HG02798 (cell line): ENCODE results near the gene KIF26B.
"Not testable (repeated sequence)": the region's sequence is repeated elsewhere in the genome, so short reads cannot be mapped to it uniquely, and the experiment has no call there.

ENCODE experiments used
- ATAC-seq: cut with Tn5 transposase; IDR thresholded peaks from one replicate; pipeline ENCODE4 v1.9.1; 2021; ENCODE audit warnings: mild to moderate bottlenecking; ENCODE audit not compliant: unreplicated experiment, poor library complexity

The KIF26B gene

DNA sequence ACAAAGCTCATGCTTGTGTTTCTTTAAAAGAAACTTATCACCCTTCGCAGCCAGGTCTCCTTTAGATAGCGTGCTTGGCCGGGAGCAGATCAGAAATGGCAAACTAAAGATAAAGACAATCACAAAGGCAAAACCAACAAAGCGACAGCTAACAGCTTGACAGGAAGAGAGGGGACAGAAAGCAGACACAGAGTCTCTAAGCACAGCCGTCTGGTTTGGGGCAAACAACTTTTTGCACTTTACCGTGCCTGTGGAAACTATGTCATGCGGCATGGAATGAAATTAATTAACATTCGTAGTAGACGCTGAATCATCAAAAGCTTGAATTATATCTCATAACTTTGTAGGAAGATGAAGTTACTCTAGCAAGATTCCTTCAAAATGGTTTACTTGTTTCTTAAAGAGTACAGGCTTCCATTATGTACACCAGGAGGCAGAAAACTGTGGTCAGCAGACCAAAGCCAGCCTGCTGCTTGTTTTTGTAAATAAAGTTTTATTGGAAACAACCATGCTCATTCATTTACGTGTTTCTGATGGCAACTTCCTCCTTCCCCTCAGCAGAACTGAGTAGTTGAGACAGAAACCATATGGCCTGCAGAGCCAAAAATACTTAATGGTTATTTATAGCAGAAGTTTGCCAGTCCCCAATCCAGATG lies 183.2 kb downstream of the KIF26B start:
- no peak for ATAC-seq

DNA sequence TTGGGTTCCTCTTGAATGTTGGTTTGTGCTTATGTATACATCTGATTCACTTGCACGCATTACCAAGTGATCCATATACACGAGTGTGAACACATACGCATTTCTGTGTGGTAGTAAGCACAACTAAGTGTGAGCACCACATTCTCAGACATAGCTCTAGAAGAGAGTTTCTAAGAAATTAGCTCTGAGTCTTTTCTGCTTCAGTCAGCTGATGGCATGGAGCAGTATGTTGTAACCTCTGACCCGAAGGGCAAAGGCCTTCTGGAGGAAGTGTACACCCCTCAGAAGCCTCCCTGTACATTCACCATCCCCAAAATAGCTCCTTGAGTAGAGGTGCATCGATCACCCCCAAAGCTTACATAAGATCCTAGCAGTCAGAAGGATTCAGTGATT lies 183.7 kb downstream of the KIF26B start:
- no peak for ATAC-seq

DNA sequence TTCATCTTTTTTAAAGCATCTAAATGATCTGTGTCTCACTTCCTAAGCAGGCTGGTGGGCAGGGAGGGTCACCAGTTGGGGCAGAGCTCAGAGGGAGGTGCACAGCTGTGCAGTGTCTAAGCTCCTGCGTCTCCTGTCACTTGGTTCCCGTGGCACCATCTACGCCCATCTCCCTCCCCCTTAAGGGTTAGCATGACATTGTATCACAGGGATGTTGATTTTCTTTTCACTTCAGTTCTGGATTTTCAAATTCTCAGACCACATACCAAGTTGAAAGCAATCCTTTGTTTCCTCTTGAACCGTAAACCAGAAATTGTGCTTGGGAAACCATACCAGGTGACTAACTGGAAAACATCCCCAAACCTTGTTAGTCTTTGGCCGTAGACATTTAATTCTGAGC lies 187.0 kb downstream of the KIF26B start:
- ATAC-seq = no peak

DNA sequence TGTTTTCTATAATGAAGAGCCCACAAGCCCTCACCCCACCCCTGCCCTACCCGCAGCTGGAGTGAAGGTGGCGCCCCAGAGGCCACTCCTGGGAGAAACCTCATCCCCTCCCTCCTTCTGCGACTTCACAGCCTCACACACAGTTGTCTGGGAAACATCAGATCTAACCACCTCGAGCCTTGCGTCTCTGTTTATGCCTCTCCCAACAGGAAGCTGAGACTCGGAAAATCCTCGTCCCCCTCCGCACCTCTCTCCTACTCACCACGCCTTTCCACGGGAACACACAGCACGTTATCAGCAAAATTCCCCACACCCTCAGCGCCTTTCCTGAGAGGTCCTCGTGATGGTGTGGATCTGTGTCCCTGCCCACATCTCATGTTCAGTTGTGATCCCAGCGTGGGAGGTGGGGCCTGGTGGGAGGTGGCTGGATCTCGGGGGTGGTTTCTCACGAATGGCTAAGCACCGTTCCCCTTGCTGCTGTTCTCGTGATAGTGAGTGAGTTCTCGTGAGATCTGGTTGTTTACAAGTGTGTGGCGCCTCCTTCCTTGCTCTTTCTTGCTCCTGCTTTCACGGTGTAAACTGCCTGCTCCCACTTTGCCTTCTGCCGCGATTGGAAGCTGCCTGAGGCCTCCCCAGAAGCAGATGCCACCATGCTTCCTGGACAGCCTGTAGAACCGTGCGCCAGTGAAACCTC lies 190.6 kb downstream of the KIF26B start:
- no peak for ATAC-seq

DNA sequence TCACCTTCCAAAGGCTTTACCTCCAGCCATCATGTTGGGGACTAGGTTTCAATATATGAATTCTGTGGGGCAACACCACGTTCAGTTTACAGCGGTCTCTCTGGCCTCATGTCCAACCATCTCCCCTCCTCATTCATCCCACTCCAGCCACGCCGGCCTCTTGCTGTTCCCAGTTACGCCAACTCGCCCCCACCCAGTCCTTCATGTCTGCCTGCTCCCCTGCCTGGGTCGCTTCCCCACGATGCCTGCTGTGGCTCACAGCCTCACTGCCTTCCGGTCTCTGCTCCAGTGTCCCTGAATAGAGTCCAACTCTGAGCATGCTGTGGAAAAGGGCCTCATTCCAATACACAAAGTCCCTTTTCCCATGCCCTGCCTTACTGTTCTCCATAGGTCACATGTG lies 193.8 kb downstream of the KIF26B start:
- ATAC-seq = no peak

DNA sequence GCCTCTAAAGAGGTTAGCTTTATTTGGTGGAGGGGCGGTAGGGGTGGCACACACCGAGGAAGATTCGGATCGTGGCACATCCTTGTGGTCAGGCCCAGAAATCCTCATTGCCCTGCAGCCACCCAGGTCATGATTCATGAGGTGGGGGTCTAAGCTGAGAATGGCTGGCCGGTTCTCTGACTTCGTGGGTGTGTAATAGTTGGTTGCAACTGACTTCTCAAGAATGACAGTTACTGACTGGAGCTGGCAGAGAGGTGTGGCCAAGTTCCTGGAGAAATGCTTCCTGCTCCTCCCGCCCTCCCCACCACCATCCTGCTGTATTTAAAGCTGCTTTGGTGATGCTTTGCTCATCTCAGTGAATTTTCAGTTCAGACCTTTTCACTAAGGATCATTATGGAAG lies 198.6 kb downstream of the KIF26B start:
- ATAC-seq = no peak

DNA sequence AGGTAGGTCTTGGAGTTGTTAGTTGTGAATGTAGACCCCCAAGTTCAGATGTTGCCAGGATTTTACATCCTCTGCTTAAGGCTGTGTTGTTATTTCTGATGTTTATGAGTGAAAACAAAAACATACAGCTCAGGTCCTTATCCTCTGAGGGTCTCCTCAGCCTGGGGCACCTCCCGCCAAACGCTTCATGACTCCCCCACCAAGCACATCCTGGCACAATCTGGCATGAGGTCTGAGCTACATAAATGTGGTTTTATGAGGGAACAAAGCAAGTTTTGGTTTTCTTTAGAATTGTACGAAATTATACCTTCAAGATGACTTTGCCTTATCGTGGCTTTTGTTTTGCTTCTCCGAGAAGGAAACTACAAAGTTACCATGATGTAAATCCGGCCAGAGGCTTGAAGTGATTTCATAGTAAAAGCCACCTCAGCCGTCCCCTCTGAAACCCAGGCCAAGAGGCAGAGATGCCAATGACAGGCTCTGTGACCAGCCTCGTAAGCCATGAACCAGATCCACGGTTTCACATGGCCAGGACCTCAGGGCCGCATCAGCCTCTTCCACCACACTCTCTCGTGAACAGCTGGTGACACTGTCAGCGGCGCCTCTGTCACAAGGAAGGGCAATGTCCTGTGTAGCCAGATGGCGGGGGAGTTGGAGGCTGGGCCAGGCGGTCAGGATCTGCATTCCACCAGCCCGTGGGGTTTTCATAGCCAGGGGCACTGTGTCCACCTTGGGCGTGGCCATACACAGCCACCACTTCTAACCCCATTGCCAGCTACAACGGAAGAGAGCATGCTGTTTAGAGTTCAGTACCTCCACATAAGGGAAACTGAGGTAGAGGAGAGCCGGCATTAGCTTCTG lies 199.4 kb downstream of the KIF26B start:
- no peak for ATAC-seq

DNA sequence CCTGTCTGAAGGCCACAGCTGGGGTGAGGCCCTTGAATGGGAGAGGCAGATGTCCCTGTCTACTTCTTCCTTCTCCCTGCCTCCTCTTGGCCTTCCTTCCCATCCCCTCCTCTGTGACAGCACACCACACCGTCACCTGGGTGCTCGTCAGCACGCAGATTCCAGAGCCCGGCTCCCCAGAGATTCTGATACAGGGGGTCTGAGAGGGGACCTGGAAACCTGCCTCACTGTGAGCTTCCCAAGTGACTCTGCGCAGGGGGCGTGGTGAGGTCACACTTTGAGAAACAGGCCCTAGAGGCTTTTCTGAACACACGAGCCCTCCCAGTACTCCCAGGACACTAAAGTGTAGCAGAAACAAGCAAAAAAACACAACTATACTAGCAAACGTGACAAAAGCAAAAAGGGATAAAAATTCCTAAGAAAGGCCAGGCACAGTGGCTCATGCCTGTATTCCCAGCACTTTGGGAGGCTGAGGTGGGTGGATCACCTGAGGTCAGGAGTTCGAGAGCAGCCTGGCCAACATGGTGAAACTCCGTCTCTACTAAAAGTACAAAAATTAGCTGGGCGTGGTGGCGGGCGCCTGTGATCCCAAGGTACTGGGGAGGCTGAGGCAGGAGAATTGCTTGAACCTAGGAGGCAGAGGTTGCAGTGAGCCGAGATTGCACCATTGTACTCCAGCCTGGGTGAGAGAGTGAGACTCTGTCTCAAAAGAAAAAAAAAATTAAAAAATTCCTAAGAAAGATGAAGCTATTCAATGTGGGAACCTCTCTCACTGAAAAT lies 201.3 kb downstream of the KIF26B start:
- ATAC-seq = not testable (repeated sequence)

DNA sequence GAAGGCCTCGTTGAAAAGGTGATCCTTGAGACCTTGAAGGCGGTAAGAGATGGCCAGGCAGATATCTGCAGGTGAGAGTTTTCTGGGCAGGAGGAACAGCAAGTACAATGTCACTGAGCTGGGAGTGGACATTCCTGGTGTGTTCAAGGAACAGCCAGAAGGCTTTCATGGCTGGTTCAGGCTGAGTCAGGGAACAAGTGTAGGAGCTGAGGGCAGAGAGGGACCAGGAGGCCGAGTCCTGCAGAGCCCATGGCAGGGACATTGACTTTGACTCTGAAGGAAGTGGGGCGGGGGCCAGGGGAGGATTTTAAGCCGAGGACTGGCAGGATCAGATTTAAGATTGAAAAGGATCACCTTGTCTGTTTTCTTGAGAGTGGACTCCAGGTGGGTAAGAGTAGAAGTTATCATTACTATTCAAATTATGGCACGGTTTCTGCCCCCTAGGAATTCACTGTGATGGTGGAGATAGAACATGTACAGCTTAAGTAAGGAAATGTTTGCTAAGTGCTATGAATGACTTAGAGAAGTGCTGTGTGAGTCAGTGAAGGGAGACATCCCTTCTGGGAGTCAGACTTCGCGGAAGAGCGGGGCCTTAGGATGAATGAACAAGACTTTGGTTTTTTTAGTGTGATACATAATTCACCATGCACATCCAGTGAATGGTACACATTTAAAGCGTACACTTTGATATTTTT lies 202.3 kb downstream of the KIF26B start:
- ATAC-seq = no peak

DNA sequence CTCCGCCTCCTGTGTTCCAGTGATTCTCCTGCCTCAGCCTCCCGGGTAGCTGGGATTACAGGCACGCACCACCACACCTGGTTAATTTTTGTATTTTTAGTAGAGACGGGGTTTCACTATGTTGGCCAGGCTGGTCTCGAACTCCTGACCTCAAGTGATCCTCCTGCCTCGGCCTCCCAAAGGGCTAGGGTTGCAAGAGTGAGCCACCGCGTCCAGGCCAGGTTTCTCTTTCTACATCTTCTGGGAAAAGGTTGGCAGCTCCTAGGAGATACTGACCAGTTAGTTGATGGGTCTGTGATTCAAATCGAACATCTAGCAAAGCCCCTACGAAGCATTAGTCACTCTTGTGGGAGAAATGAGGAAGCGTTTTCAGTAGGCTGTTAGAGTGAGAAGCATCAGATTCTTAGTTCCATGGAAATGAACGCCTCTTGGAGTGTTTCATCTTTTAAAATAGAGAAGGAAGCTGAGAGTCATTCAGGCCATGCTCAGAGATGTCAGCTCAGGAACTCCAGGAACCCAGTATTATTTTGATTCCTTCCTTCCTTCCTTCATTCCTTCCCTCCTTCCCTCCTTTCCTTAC lies 204.4 kb downstream of the KIF26B start:
- ATAC-seq = not testable (repeated sequence)

DNA sequence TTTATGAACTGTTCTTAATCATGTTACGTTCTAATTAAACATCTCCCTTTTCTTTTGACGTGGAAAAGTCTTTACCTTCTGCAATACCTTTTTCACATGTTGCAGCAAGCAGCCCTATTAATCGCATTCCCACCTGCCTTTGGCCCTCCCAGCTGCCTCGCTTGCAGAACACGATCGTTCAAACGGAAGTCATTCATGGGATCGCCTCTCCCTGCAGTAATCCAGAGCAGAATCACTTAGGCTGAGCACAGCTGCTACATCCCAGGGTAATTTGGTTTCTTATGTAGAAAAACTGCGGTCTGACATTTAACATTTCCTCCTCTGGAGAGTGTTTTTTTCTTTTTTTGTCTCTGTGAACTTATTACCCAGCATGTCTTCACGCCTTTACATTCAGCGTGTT lies 206.3 kb downstream of the KIF26B start:
- ATAC-seq = no peak

DNA sequence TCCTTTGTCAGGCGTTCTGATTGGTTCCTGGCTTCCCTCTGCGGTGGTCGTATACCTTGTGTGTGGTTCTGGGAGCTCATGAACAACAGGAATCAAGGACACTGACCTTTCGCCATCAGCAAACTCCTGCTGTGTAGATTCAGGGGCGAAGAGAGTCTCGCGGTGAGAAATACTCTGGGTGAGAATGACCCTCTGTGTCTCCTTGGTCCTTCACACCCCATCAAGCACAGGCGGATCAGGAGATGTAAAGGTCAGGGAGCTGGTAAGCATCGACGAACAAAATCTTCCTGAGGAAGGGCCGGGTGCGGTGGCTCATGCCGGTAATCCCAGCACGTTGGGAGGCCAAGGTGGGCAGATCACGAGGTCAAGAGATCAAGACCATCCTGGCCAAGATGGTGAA lies 207.2 kb downstream of the KIF26B start:
- ATAC-seq = no peak

DNA sequence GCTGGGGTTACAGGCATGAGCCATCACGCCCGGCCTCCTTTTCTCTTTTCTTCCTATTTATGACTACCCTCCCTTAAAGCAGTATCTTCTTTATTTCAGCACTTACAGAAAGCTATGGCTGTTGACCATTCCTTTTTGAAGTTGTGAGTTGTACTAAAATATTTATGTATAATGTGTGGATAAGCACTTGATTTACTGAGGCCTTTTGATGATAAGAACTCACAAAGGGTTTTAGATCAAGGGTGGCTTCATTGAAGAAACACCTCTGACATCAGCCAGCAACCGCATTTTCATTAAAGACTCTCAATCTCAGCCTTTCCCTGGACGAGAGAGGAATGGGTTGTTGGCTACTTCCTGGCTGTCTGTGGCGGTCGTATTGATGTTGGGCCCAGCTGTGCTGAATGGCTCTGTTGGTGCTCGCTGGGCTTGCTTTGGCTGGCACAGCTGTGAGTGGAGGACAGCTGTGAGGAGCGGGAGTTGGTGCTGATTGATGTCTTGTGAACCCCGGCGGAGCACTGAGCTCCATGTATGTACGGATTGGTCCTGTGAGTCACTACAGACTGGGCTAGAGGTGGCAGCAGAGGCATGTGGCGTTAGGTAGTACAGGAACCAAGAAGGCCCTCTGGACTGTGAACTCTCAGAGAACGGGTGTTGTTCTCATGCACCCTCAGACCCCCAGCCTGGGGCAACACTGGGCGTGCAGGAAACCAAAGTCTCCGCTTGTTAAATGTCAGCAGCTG lies 208.8 kb downstream of the KIF26B start:
- no peak for ATAC-seq

DNA sequence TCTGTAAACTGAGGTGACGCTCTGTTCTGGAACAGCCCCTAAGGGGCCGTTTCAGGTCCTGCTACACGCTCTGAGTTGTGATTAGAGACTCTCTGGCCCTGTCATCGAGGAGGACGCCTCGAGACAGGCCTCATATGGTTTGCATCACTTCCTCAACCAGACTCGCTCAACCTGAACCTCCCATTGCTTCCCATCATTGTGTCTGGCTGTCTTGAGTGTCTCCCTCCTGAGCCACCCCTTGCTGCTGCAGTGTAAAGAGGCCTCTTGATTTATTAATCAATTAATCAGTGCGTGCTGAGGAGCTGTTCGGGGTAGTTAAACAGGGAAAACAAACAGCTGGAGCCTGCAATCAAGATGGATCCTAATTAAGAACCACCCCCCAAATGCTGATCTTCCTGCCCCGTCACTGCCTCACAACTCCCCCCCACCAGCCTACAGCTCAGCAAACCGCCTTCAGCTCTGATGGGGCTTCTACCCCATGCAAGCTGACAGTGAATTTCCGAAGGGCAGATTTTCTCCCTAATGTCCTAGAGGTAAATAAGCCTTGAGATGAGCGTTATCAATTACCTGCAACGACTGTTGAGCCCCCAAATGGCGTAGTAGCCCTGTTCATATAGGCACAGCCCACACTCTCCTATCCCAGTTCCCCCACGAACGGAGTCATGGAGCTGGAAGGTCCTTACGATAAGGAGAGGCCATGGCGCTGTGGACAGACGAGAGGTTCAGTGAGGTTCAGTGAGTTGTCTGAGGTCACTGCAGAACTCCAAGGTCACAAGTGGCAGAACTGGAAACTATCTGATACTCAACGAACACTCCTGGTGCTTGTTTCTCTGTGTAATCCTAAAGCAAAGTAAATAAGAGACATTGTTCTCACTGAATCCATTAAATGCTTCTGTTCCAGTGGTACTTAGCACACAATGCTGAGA lies 210.6 kb downstream of the KIF26B start:
- no peak for ATAC-seq

DNA sequence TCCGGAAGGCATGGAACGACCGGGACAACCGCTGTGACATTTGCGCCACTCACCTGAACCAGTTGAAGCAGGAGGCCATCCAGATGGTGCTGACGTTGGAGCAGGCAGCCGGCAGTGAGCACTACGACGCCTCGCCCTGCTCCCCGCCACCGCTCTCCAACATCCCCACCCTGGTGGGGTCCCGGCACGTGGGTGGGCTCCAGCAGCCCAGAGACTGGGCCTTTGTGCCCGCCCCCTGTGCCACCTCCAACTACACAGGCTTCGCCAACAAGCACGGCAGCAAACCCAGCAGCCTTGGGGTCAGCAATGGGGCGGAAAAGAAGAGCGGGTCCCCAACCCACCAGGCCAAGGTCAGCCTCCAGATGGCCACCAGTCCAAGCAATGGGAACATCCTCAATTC lies 212.1 kb downstream of the KIF26B start:
- ATAC-seq = no peak

DNA sequence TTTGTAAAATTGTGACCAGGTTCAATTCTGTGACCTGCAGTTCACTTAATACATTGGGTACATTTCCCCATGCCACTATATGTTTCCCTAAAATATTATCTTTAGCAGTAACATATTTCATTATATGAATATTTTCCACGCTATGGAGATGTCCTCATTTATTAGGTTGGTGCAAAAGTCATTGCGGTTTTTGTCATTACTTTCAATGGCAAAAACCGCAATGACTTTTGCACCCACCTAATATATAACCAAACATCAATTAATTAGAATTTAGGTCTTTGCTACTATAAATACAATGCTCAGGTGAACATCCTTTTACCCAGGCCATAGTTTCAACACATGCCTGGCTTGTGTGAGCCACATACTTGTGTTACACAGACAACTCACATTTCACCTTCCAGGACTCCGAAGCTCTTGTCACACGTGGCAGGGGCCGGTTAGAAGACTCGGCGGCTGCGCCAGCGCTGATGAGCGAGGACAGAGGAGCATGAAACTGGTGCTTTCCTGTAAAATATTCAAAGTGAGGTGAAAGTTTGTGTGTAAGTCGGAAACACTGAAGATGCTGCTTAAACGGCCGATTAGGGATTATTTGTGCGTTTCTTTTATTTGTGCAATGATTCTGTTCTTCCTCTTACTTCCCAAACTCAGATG lies 215.5 kb downstream of the KIF26B start:
- no peak for ATAC-seq

DNA sequence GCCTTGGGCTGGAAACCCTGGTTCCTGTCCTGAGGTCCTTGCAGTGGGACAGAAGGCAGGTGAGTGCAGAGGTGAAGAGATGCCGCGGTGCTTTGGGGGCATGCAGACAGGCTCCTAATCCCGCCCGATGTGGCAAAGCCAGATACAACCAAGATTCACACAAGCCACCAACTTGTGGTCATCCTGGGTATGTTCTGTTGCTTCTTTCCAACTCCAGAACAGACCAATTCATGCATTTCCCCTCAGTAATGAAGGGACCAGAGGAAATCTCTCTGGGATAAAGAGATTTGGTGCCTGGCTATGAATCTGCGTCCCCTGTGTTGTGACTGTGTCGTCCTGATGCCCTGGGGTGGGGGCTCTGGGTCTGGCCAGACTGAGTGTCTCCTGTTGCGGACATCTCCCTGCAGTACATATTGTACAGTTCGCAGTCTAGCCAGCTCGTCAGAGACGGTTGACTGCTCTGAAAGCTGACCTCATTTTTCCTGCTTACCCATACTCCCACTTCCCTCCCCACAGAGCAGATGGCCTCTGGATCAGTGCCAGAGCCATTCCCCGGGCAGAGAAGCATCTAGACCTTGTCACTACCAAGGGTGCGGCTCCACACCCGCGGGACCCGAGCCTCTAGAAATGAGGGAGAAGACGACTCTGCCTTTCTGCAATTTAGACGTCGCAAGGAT lies 216.3 kb downstream of the KIF26B start:
- ATAC-seq = no peak
